RPMI8226 (cell line): ENCODE data around the gene AANAT.

Experiments used
- DNase-seq: peaks from one replicate; pipeline ENCODE4 v3.0.0-alpha.2; 2015

AANAT gene

DNA sequence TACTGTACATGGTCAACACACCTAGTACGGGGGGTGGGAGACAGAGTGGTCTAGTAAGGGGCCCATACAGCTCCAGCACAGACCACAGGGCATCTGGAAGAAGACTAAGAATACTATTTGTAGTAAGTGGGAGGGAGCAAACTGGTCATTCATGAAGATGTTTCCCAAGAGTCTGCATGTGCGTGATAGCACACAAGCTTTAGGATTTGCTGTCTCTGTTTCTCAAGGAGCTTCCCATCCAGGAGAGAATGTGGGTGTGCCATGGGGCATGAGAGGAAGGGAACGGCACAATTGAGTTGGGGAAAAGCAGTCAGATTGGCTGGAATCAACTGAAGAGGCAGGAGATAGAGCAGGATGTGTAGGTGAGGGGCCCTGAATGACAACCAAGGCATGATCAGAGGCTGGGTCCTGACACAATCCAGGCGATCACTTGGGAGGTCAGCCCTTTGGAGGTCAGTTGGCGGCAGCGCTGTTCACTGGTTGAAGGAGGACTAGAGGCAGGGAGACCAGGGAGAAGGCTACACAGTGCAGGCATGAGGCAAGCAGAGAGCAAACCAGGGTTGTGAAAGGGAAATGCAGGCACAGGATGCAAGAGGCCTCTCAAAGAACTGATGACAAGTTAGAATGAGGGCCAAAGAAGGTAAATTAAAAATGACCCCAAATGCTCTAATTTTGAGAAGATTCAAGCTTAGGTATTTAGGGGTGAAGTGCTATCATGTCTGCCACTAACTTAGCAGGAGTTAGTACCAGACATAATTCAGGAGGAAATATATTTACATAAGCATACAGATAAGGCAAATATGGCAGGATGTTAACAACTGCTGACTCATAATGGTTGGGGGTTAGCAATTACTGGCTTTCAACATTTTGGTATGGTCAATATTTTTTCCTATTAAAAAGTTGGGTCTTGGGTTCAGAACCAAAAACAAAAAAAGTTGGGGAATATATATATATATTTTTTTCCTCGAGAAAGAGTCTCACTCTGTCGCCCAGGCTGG, 24.8 kb upstream of the AANAT start:
- no peak for DNase-seq

DNA sequence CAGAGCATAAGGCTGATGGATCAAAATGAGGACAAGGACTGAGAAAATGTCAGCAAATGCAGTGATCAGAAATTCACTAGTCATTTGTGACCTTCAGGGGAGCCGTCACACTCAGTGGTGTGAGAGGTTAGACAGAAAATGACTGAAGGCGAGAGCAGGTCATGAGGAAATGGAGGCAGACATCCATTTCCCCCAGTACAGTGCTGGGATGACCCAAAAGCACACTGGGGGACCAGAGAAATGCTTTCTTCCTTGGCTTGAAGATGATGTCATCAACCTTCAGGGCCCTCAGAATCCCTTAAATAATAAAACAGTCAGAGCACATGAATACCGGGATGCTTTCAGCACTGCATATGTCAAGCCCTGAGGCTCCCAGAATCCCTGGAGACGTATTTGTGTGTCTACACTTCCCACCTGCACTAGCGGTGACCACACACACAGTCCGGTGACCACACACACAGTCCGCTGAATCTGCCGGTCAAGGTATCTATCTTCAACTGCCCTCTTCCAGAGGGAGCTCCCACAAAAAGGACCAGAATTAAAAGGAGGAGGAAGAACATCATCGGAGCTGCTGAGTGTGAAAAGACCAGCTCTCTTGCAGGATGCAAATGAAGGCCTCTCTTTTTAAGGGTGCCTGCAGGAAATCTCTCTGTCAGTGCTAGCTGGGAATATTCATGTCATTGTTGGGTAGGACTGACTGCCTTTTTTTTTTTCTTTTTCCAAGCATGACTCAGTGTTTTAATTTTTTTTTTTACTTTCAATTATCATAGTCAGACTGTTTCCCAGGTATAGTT, 22.7 kb upstream of the AANAT start:
- no peak for DNase-seq

DNA sequence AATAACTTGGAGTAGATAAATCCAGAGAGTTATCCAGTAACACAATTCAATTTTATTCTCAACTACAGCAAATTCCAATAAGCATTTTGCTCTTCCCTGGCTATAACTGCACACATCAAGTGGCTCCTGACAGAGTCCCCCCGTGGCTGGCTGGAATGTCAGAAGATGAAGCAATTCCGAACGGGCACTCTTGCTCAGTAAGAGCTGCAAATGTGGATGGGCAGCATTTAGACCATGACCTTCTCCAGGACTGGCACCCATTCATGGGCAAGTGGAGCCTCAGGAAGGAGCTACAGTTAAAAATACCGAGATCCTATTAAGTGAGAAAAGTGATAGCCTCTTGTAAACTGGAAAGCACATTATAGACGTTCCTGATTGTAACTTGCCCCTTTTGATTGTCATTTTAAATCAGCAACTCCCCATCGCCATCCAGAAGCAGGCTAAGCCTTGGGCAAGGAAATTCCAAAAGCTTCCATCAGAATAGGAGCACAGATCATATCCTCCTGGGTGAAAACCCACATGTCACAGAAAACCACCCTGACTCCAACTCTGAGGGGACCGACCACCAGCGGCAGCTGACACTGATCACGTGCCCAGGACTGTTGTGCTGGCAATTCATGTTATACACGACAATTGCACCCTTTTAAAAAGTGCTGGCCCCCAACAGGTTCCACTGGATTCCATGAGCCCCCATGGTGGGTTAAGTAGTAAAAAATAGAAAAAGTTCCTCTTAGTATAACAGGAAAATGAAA, 21.5 kb upstream of the AANAT start:
- no peak for DNase-seq

DNA sequence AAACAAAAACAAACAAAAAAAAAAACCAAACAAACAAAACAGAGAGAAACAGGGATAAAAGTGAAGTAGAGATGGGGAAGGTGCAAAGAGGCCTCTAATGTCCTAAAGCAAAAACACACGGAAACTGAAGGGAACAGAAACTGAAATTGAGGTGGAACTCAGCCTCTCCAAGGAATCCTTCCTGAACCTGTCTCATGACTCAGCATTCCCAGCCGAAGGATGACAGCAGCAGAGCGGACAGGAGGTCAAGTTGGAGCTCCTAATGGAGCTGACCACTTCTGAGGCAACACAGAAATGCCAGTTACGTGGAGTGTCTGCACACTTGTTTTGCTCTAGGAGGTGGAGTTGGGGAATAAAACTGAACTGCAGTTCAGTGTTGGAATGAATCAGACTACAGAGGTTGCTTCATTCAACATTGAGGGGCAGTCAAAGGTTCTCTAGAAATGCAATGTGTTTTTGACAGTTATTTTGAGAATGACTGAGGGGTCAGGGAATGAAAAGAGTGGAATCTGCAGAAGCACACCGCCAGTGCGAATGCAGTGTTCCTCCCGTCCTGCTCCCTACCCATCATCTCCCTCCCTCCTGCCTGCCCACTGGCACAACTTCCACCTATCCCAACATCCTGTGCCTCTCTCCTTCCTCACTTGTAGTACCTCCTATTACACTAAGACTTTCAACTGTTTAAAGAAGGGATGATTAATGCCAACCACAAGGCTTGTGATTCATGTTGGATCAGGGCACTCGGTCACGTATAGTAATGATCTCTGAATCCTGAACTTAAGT, 20.8 kb upstream of the AANAT start:
- DNase-seq = no peak

DNA sequence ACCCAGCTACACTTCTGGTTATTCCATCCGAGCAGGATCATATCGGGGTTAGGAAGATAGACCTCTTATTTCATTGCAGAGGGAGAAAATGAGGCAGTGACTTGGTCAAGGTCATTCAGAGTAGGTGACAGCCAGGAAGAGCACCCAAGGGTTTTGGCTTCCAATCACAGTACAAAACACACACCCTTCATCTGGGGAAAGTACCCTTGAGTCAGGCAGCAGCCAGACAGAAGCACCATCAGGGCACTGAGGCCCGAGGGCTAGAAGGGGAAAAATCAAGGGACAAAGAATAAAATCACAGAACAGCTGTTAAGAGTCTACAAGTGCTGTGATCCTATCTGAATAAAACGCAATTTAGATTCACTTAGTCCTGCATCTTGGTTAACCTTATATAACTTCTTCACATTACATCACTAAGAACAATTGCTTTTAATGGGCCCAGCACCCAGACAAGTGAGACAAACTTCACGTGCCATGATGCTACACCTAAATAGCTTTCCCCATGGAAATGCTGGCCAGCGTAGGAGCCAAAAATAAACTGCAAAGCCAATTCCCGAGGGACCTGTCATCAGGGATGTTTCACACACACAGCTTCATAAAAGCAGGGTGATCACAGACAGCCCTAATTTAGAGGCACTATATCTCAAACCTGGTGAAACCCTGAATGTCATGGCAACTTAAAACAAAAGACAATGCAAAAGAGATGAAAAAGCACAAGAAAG, 19.3 kb upstream of the AANAT start:
- DNase-seq = no peak

DNA sequence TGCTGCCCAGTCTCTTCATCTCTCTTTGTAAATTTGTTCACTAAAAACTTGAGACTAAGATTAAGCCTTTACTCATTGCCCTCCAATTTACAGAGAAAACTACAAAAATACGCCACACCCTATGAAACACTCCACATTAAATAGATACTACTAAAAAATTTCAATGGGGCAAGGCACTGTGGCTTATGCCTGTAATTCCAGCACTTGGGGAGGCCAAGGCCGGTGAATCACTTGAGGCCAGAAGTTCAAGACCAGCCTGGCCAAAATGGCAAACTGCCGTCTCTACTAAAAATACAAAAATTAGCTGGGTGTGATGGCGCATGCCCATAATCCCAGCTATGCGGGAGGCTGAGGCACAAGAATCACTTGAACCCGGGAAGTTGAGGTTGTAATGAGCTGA, 18.3 kb upstream of the AANAT start:
- no peak for DNase-seq

DNA sequence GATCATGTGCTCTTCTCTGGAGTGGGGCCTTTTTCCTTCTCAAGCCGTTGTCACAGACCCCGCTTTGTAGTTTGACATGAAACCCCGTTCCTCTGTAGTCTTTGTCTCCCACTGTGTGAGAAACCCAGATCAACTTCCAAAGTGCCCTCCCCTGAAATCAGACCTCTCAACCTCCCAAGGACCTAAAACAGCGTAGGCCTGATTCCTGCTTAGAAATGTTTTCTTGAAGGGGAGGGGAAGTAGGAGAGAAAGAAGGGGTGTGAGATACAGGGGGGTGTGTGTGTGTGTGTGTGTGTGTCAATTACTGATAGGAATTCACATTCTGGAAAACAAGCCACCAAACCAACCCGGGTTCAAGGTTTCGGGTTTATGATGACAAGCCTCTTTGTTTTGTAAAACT, 15.9 kb upstream of the AANAT start:
- DNase-seq = no peak

DNA sequence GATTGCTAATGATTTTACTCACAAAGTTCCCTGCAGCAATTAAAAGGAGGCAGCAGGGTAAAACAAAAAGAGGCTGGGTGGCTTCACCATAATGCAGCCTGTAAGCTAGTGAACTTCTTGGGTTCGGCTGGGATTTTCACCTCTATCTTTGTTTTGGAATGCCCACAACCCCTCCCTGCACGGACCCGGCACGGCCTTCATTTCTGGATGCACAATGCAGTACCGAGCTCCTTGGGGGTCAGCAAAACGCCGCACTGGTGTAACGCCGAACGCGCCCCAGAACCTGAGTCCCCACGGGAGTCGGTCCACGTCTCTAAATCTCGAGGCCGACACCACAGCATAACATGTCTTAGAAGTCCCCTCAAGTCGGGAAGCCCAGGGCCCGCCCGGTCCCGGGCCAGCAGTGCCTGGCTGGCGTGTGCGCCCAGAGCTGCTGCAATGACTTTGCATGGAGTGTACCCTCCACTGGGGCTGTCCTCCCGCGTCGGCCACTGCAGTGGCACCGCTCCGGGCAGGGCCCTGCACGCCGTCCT, 15.2 kb upstream of the AANAT start:
- peak; percentile 28 for DNase-seq

DNA sequence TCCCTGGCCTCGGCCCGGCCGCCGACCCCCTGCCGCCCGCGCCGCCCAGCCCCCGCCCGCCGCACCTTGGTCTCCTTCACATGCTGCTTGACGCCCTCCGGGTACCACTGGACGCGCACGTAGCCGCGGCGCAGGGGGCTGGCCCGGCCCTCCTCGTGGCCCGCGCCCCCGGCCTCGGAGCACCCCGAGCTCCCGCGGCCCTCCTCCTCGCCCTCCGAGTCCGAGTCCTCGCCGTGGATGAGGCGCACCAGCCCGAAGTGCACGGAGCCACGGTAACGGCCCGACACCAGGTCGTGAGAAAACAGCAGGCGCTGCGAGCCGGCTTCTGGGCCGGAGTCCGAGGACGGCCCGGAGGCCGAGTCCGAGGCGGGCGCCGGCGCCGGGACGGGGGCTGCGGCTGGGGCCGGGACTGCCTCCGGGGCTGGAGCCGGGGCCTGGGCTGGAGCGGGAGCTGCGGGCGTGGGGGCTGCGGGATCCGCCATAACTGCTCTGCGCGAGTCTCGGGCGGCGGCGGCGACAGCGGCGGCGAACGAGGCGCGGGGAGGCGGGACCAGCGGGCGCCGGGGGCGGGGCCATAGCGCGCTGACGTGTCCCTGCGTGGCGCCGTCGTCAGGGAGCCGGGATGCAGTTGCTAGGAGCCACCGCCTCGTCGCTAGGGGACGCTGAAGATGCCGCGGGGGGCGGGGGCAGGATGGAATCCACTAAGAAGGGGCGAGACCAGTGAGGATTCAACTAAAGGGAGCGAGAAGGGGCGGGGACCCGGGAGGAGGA, 14.6 kb upstream of the AANAT start, which contains the start of gene UBE2O:
UBE2O (minus strand) TSS at position 493 of the 771 bp plus-strand sequence; CDS start at position 482, 11 bp downstream.
- DNase-seq = peak; percentile 93

DNA sequence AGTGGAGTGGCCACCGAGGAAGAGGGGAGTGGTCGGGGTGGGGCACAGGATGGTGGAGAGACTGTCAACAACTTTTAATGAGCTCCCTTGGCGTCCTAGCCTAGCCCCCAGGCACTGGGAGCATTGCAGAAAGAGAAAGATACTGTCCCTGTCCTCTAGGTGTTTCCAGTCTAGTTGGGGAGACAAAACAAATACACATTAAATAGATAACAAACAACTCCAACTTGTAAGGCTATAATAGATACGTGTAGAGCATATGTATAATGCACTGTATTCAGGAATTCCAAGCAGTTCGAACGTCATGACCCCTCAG, 14.0 kb upstream of the AANAT start:
- DNase-seq = no peak

DNA sequence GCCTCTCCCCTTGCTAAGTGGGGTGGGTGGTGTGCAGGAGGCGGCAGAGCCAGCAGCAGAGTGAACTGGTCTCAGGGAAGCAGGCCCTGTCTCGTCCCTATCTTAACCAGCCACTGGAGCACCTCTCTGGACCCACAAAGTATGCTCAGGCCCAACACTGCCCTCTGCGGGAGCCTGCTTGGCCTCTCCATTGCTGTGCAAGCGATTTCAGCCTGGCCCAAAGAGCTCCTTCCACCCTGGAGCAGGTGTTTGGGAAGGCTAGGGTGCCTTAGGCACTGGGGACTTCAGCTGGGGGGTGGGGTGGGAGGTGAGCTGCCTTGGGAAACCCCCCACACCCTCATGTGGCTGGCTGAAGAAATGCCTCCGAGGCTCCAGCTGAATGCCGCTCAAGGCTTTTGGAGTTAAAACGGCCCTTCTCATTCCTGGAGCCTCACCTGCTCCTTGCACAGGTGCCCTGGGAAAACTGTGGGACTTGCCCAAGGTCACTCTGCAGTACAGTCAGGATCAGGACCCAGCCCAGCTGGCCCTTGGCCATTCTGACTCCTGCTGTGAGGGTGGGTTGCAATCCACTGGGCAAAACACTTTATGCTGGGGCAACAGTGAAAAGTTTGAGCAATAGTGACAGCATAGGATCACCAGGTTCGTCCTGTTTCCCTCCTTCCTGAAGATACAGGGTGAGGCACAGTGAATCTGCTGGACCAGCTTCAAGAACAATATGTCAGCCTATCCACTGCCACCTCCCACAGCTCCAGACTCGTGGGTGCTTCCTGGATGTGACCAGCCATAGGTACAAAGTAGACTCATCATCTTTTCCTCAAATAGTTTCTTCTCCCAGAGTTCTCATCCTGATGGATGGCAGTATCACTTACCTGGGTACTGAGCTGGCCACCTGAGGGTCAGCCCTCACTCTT, 8.6 kb upstream of the AANAT start:
- peak; percentile 82 for DNase-seq

DNA sequence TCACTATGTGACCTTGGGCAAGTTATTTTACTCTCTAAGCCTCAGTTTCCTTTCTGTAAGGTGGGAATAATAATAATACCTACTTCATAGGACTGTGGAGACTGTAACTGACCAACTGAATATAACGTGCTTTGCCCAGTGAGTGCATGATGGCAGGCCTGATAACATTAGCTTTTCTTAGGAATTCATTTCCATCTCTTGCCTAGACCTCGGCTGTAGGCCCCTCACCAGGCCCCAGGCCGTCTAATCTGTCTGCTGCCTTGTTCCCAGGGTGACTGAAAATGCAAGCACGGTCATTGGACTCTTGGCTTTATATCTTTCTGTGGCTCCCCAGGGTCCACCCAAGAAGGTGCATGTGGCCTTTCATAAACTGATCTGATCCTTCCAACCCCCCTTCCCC, 7.7 kb upstream of the AANAT start:
- DNase-seq = no peak

DNA sequence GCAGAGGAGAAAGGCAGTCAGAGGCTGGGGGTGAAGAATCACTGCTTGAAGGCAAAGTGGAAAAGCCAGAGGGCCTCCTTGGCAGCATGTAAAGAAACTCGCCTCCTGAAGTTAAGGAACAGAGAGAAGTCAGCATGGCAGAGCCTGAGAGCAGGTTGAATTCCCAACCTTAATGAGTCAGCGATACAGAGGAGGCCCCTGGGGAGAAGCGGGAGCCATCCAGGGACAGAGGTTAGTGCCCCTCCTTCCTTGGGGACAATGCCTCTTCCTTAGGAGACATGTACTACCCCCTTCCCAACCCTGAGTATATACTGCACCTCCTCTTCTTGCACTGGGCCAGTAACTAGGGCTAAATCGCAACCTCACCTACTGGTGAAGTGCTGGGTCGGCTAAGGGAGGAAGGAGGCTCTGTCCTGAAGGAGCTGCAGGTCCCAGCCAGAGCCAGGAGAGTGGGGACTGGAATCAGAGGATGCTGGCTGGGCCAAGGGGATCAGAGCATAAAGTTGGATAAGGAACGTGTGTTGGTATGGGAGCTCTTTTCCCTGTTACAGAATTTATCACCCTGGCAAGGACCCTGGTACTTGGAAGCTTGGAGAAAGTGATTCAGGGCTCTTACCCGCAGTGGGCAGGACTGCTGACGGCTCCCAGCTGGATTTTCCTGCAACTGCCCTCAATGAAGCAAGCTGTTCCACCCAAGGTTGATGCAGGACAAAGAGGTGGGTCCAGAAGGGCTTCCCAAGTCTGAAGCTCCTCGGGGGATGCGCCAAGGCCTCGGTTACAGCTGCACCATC, 5.4 kb upstream of the AANAT start:
- no peak for DNase-seq

DNA sequence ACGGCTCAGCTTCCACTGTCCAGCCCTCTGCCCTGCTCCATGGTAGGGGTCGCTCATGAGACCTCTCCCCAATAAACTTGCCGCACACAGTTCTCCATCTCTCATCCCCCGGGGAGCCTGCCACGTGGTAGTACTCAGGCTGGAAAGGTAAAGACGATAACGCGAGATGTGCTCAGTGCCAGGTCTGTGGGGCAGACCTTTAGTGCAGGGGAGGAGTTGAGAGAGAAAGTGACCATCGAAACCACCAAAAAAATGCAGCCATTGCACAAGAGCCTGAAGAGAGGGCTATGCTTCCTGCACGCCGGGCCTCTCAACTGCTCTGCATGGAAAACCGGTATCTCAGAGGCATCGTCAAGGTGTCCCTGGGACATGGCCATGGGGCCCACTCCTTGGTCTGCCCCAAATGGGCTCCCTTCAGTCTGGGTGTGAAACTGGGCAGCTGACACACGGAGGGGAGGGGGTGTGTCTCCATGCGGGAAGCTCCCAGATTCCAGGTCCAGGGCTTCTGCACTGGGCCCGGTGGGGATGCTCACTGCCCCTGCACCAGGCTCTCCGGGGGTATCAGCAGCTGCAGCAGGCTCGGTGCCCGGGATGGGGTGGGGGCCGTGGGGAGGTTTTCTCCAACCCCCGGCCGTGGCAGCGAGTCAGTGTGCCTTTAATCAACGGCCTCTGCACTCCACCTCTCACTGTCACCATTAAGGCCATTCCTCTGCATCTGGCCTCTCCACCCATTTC, 4.7 kb upstream of the AANAT start:
- no peak for DNase-seq

DNA sequence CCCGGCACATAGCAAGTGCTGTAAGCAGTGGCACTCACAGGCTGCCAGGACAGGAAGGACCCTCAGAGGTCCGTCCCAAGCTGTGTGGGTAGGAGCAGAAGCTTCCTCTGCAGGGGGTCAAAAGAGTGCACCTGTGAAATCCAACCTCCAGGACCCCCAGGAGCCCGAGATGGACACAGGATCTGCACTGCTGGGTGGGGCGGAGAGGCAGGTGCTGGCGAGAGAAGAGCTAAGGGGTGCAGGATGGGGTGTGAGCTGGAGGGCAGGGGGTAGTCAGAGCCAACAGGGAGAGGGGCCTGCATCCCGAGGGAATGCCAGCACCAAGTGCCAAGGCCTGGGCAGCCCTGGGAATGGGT, 650 bp upstream of the AANAT start:
- no peak for DNase-seq

DNA sequence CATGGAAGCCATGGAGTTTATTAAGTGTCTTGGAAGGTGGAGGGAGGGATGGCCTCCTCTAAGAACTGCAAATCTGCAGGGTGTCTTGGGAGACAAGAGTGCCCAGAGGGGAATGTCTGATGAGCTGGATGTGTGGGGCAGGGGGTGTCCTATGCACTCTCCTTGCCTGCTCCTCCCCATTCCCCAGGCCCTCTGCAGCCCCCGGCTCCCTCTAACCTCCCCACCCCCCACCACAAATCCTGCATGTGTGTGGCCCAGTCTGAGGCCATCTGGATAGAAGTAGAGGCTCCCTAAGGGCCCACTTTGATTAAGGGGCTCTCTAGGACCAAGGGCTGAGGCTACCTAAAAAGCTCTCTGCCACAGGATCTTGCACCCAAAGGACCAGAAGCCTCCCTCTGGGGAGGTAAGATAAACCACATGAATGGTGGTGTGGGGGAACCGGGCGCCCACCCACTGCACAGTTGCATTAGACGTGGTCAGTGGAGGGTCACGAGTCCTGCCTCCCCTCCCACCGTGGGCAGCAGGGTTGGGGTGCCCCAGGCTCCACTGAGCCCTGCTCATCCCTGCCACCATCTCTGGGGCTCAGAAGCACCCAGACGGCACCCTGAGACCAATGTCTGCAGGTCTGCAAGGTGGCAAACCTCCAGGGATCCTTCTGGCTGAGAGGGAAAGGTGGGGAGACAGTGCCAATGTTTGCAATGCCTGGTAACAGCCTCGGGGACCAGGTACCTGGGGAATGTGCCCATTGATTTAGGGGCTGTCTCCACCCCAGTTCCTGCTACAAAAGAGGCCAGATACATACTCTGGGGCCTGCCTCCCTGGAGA, 618 bp downstream of the AANAT start:
- DNase-seq = no peak

DNA sequence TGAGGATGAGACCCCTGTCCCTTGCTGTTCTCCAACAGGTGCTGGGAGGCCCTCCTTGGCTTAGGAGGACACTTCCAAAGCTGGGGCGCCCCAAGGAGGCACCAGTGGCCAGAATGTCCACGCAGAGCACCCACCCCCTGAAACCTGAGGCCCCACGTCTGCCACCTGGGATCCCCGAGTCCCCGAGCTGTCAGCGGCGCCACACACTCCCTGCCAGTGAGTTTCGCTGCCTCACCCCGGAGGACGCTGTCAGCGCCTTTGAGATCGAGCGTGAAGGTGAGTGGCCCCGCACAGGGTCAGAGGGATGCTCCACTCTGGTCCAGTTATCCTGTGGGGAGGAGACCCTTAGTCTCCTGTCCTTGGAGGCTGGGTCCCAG, 1.2 kb downstream of the AANAT start:
- no peak for DNase-seq
